Epithelial cell of proximal tubule (primary cell): Measurements from ENCODE around the gene CLEC1B. TPM values are rescaled to one million over a fixed set of nuclear protein-coding genes. Genes with fewer than 3 reads are reported as not detected.
"Not testable (repeated sequence)": the region's sequence is repeated elsewhere in the genome, so short reads cannot be mapped to it uniquely, and the experiment has no call there.

ENCODE experiments used
- DNase-seq: peaks from one replicate; pipeline ENCODE4 v3.0.0-alpha.2; 2011; ENCODE audit warnings: low read depth
- H3K4me3 ChIP-seq: 2 replicates; pipeline ENCODE4 v1.5.1; 2011; ENCODE audit warnings: low read depth, mild to moderate bottlenecking, low read length
- CTCF ChIP-seq: conservative IDR thresholded peaks from 2 replicates; pipeline ENCODE4 v1.5.1; 2012; ENCODE audit warnings: low read depth, mild to moderate bottlenecking, low read length
- total RNA-seq: library from RNA; depleted of rRNA; stranded (reverse); fragments of >200 nt; gene quantifications from 2 replicates; pipeline ENCODE4 v1.2.3, GENCODE V29; 2015

The CLEC1B gene
- total RNA-seq, 1 donor from 2014 or later = not detected

- no peak overlapping the region for H3K4me3 ChIP-seq
- no peak for TF ChIP-seq CTCF
- DNase-seq = no peak
Observed at GRCh38 chr12:9960590-9960989, 38.3 kb downstream of the CLEC1B start.

- no peak for DNase-seq
- no peak overlapping the region for H3K4me3 ChIP-seq
- TF ChIP-seq CTCF = no peak
Observed at GRCh38 chr12:9957834-9958233, 41.1 kb downstream of the CLEC1B start.

- not testable (repeated sequence) for DNase-seq
Observed at GRCh38 chr12:9952954-9953729, 45.8 kb downstream of the CLEC1B start.

GRCh38 chr12:9951026-9951675, 47.8 kb downstream of the CLEC1B start:
- DNase-seq = no peak
- no peak for TF ChIP-seq CTCF
- H3K4me3 ChIP-seq = no peak overlapping the region

More at GRCh38 chr12:9952954-9953729, 45.8 kb downstream of the CLEC1B start:
- not testable (repeated sequence) for H3K4me3 ChIP-seq

- no peak for TF ChIP-seq CTCF
- H3K4me3 ChIP-seq = no peak overlapping the region
- DNase-seq = no peak
Observed at GRCh38 chr12:9948606-9949296, 50.2 kb downstream of the CLEC1B start.

DNA sequence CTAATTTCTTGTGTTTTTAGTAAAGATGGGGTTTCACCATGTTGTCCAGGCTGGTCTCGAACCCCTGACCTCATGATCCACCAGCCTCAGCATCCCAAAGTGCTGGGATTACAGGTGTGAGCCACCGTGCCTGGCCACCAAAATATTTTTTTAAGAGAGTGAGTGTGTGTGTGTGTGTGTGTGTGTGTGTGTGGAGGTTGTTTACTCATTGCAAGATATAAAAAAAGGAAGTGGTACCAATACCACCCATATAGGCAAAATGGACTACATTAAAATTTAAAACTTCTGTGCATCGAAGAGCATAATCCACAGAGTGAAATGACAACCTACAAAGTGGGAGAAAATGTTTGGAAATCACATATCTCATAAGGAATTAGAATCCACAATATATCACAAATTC, 51.2 kb downstream of the CLEC1B start:
- DNase-seq = no peak
- no peak for TF ChIP-seq CTCF

DNA sequence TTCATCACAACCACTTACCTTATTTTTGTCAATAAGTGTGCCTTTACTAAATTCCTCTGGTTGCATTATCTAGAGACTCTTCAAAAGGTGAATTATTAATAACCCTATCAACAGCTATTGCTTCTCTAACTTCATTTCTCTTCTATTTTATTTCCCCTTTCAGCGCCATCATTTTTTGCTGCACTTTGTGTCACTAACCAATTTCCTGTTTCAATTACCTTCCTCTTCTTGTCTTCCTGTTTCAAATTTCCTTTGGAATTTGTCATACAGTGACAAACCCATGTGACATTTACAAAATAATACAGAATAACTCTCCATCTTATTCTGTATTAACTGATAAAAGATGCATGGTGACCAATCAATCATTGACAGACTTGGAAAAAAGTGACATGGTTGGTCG, 54.5 kb downstream of the CLEC1B start:
- TF ChIP-seq CTCF = no peak
- DNase-seq = no peak
- no peak overlapping the region for H3K4me3 ChIP-seq

More for the DNA sequence above, 51.2 kb downstream of the CLEC1B start:
- no peak overlapping the region for H3K4me3 ChIP-seq
